HEK293 (cell line): ENCODE results near the gene KRT32.

ENCODE experiments used
- CTCF ChIA-PET: fragments of 350-600 bp; formaldehyde crosslinking; extraction: SDS; loops from one replicate; lab custom pipeline; 2021; ENCODE audit warnings: antibody characterized with exemption; lab: Yijun Ruan, JAX
- POLR2A ChIA-PET: fragments of 300-600 bp; formaldehyde crosslinking; extraction: SDS; loops from one replicate; lab custom pipeline; 2020; ENCODE audit warnings: antibody characterized with exemption, inconsistent platforms; lab: Yijun Ruan, JAX
- H3K27ac ChIP-seq: fragments of 200-500 bp; sonication (Bioruptor generic); 2 replicates; pipeline ENCODE4 v1.5.1; 2014; ENCODE audit warnings: low read depth, low read length, control low read depth, inconsistent platforms; ENCODE audit errors: extremely low read depth
- H3K36me3 ChIP-seq, 2 experiments: fragments of 200-500 bp in 1 of 2; sonication (Bioruptor generic) in 1 of 2; 1 replicate in 1 of 2; 2 replicates in 1 of 2; pipeline ENCODE4 v1.5.1; 2014 to 2017; ENCODE audit warnings: inconsistent platforms in 2 of 2, low read length in 2 of 2; ENCODE audit not compliant: control insufficient read depth in 2 of 2, insufficient read depth in 1 of 2
- H3K4me1 ChIP-seq: fragments of 200-500 bp; sonication (Bioruptor generic); 2 replicates; pipeline ENCODE4 v1.5.1; 2014; ENCODE audit warnings: mild to moderate bottlenecking, low read length, inconsistent platforms; ENCODE audit not compliant: control insufficient read depth, insufficient read depth
- H3K4me3 ChIP-seq: 2 replicates; pipeline ENCODE4 v1.5.1; 2011; ENCODE audit warnings: low read depth, mild to moderate bottlenecking, control low read depth, low read length, moderate library complexity
- H3K9me3 ChIP-seq: fragments of 200-500 bp; sonication (Bioruptor generic); 2 replicates; pipeline ENCODE4 v1.5.1; 2014; ENCODE audit warnings: low read depth, low read length, inconsistent platforms; ENCODE audit not compliant: control insufficient read depth, insufficient read depth
- GFI1B ChIP-seq: fragments of 450-650 bp; formaldehyde crosslinking; IDR thresholded peaks from 2 replicates; pipeline ENCODE4 v1.5.1; 2016; ENCODE audit warnings: missing biosample characterization, missing genetic modification characterization
- KLF17 ChIP-seq: fragments of 450-650 bp; formaldehyde crosslinking; IDR thresholded peaks from 2 replicates; pipeline ENCODE4 v1.5.1; 2016; ENCODE audit warnings: missing biosample characterization, missing genetic modification characterization
- OSR2 ChIP-seq: fragments of 450-650 bp; formaldehyde crosslinking; IDR thresholded peaks from 2 replicates; pipeline ENCODE4 v1.5.1; 2016; ENCODE audit warnings: missing biosample characterization, missing genetic modification characterization
- PRDM10 ChIP-seq: fragments of 450-650 bp; formaldehyde crosslinking; IDR thresholded peaks from 2 replicates; pipeline ENCODE4 v1.5.1; 2016; ENCODE audit warnings: missing biosample characterization, missing genetic modification characterization
- SCRT2 ChIP-seq: fragments of 450-650 bp; formaldehyde crosslinking; IDR thresholded peaks from 2 replicates; pipeline ENCODE4 v1.5.1; 2016; ENCODE audit warnings: missing biosample characterization, missing genetic modification characterization
- ZBTB20 ChIP-seq: fragments of 450-650 bp; formaldehyde crosslinking; IDR thresholded peaks from 2 replicates; pipeline ENCODE4 v1.5.1; 2016; ENCODE audit warnings: missing biosample characterization, missing genetic modification characterization
- ZBTB21 ChIP-seq: fragments of 450-650 bp; formaldehyde crosslinking; IDR thresholded peaks from 2 replicates; pipeline ENCODE4 v1.5.1; 2017; ENCODE audit warnings: missing biosample characterization, missing genetic modification characterization
- ZNF184 ChIP-seq: fragments of 450-650 bp; IDR thresholded peaks from 2 replicates; pipeline ENCODE4 v1.5.1; 2018; ENCODE audit warnings: missing biosample characterization, mild to moderate bottlenecking, missing genetic modification characterization
- ZNF221 ChIP-seq: fragments of 450-650 bp; formaldehyde crosslinking; IDR thresholded peaks from 2 replicates; pipeline ENCODE4 v1.5.1; 2017; ENCODE audit warnings: missing biosample characterization, missing genetic modification characterization, borderline replicate concordance
- ZNF274 ChIP-seq, 2 experiments: fragments of 200-500 bp in 1 of 2; fragments of 450-650 bp in 1 of 2; sonication (Bioruptor generic) in 1 of 2; formaldehyde crosslinking in 1 of 2; IDR thresholded peaks; 2 replicates each; pipeline versions ENCODE4 v1.5.1 to v1.6.1; 2014 to 2016; ENCODE audit warnings: borderline replicate concordance in 1 of 2, inconsistent platforms in 1 of 2, low read length in 1 of 2, missing biosample characterization in 1 of 2, missing genetic modification characterization in 1 of 2
- ZNF280D ChIP-seq: fragments of 450-650 bp; formaldehyde crosslinking; IDR thresholded peaks from 2 replicates; pipeline ENCODE4 v1.5.1; 2016; ENCODE audit warnings: missing biosample characterization, missing genetic modification characterization
- ZNF362 ChIP-seq: fragments of 450-650 bp; formaldehyde crosslinking; IDR thresholded peaks from 2 replicates; pipeline ENCODE4 v1.5.1; 2016; ENCODE audit warnings: missing biosample characterization, missing genetic modification characterization
- ZNF544 ChIP-seq: fragments of 450-650 bp; formaldehyde crosslinking; IDR thresholded peaks from 2 replicates; pipeline ENCODE4 v1.5.0; 2017; ENCODE audit warnings: missing biosample characterization, missing genetic modification characterization
- ZNF623 ChIP-seq: fragments of 450-650 bp; formaldehyde crosslinking; IDR thresholded peaks from 2 replicates; pipeline ENCODE4 v1.5.1; 2016; ENCODE audit warnings: missing biosample characterization, missing genetic modification characterization
- ZNF629 ChIP-seq: fragments of 450-650 bp; formaldehyde crosslinking; IDR thresholded peaks from 2 replicates; pipeline ENCODE4 v1.5.1; 2017; ENCODE audit warnings: missing biosample characterization, missing genetic modification characterization
- ZNF639 ChIP-seq: fragments of 450-650 bp; formaldehyde crosslinking; IDR thresholded peaks from 2 replicates; pipeline ENCODE4 v1.5.1; 2016; ENCODE audit warnings: missing biosample characterization, missing genetic modification characterization
- ZNF660 ChIP-seq: fragments of 450-650 bp; IDR thresholded peaks from 2 replicates; pipeline ENCODE4 v1.5.1; 2018; ENCODE audit warnings: missing biosample characterization, mild to moderate bottlenecking, missing genetic modification characterization
- ZNF768 ChIP-seq: fragments of 450-650 bp; formaldehyde crosslinking; IDR thresholded peaks from 2 replicates; pipeline ENCODE4 v1.5.1; 2018; ENCODE audit warnings: missing biosample characterization, mild to moderate bottlenecking, missing genetic modification characterization
- ZSCAN4 ChIP-seq: fragments of 450-650 bp; formaldehyde crosslinking; IDR thresholded peaks from 2 replicates; pipeline ENCODE4 v1.5.1; 2017; ENCODE audit warnings: missing biosample characterization, missing genetic modification characterization

Gene KRT32

GRCh38 chr17:41467561-41467960, 375 bp upstream of the KRT32 start:
- Histone ChIP-seq H3K36me3 (no peaks in the 10 kb centered on the region), H3K4me3 (no peak overlapping the region), H3K9me3 (no peaks in the 10 kb centered on the region), H3K4me1 (no peaks in the 10 kb centered on the region), H3K27ac (no peak overlapping the region)
- POLR2A ChIA-PET: no interaction called here
- CTCF ChIA-PET: interaction anchor here (0.6 to 1.1 kb wide), 3 partner anchors 33 to 195 kb away, joined by 3 to 4 read pairs (median 4); no protein-coding TSS in a partner anchor
- TF ChIP-seq ZBTB20 (tag by site-specific recombination) (no peak), ZNF362 (tag by site-specific recombination) (no peak), ZBTB21 (tag by site-specific recombination) (no peak), KLF17 (tag by site-specific recombination) (no peak), ZNF768 (tag by site-specific recombination) (no peak), ZNF280D (tag by site-specific recombination) (no peak), ZNF544 (no peak)

GRCh38 chr17:41464682-41465081, 2.5 kb downstream of the KRT32 start:
- TF ChIP-seq SCRT2 (tag by site-specific recombination): peak; percentile 17; the same call in 1 of the 2 replicates
- no peak for TF ChIP-seq ZNF639
- TF ChIP-seq ZNF660 (tag by site-specific recombination): peak; percentile 76
- peak; percentile 56; the same call in 1 of the 2 replicates for TF ChIP-seq ZNF629 (tag by site-specific recombination)
- peak; percentile 39; the same call in 1 of the 2 replicates for TF ChIP-seq ZSCAN4 (tag by site-specific recombination)
- TF ChIP-seq ZNF274 (IDR thresholded peaks at IDR 0.05; ENCODE audit: low read length): no peak
- TF ChIP-seq ZNF274 (tag by site-specific recombination; IDR thresholded peaks at IDR 0.05; ENCODE audit: borderline replicate concordance): no peak
- 0 out of 2 replicates have a peak, but pooled peaks have one; percentile 15 for TF ChIP-seq OSR2
- 0 out of 2 replicates have a peak, but pooled peaks have one; percentile 42 for TF ChIP-seq ZNF184 (tag by site-specific recombination)
- TF ChIP-seq ZNF221: no peak
- peak; percentile 10; the same call in 1 of the 2 replicates for TF ChIP-seq PRDM10 (tag by site-specific recombination)
- peak; percentile 61; the same call in 1 of the 2 replicates for TF ChIP-seq GFI1B (tag by site-specific recombination)
- no peak for TF ChIP-seq ZNF623 (tag by site-specific recombination)
- Histone ChIP-seq H3K4me3 (no peak overlapping the region), H3K36me3 (no peaks in the 10 kb centered on the region), H3K4me1 (no peaks in the 10 kb centered on the region), H3K27ac (no peak overlapping the region), H3K9me3 (no peaks in the 10 kb centered on the region)
- CTCF ChIA-PET: interaction anchor here (0.7 to 1.2 kb wide), 3 partner anchors 47 to 201 kb away, joined by 3 to 4 read pairs (median 4); no protein-coding TSS in a partner anchor
- POLR2A ChIA-PET: no interaction called here
